GM23338 (cell line): ENCODE data around the gene BRD9. TPM values are rescaled to one million over a fixed set of nuclear protein-coding genes. Genes with fewer than 3 reads are reported as not detected.
"Not testable (repeated sequence)": the region's sequence is repeated elsewhere in the genome, so short reads cannot be mapped to it uniquely, and the experiment has no call there.

ENCODE experiments used
- ATAC-seq: fragments of 200-7000 bp; cut with Tn5 transposase; 3 replicates; pipeline ENCODE4 v1.9.1; 2020
- DNase-seq: peaks from one replicate; pipeline ENCODE4 v3.0.0-alpha.2; 2015; ENCODE audit warnings: low spot score
- H2AFZ ChIP-seq: fragments of 200-600 bp; sonication (generic); 2 replicates; pipeline ENCODE4 v1.8.0; 2016; ENCODE audit warnings: antibody characterized with exemption, mild to moderate bottlenecking, moderate library complexity
- H3F3A ChIP-seq: fragments of 200-600 bp; sonication (generic); replicated peaks from 2 replicates; pipeline ENCODE4 v1.8.0; 2017; ENCODE audit warnings: antibody characterized with exemption, mixed run types, low read depth
- H3K27ac ChIP-seq: fragments of 200-600 bp; sonication (generic); 2 replicates; pipeline ENCODE4 v1.6.1; 2016; ENCODE audit warnings: low read depth
- H3K27me3 ChIP-seq: fragments of 200-600 bp; sonication (generic); 2 replicates; pipeline ENCODE4 v1.8.0; 2016; ENCODE audit warnings: mild to moderate bottlenecking, mixed run types, moderate library complexity; ENCODE audit not compliant: insufficient read depth
- H3K36me3 ChIP-seq: fragments of 200-600 bp; sonication (generic); 2 replicates; pipeline ENCODE4 v1.8.0; 2016; ENCODE audit warnings: mild to moderate bottlenecking; ENCODE audit not compliant: insufficient read depth
- H3K4me1 ChIP-seq: fragments of 200-600 bp; sonication (generic); 2 replicates; pipeline ENCODE4 v1.8.0; 2016; ENCODE audit warnings: mild to moderate bottlenecking, moderate library complexity; ENCODE audit not compliant: insufficient read depth
- H3K4me2 ChIP-seq: fragments of 200-600 bp; sonication (generic); 2 replicates; pipeline ENCODE4 v1.7.1; 2017; ENCODE audit warnings: mixed run types
- H3K4me3 ChIP-seq: fragments of 200-600 bp; sonication (generic); 2 replicates; pipeline ENCODE4 v1.6.1; 2016; ENCODE audit warnings: mixed run types
- H3K79me2 ChIP-seq: fragments of 200-600 bp; sonication (generic); replicated peaks from 2 replicates; pipeline ENCODE4 v1.8.0; 2017; ENCODE audit warnings: mild to moderate bottlenecking; ENCODE audit not compliant: insufficient read depth
- H3K9me2 ChIP-seq: fragments of 200-600 bp; sonication (generic); 2 replicates; pipeline ENCODE4 v1.8.0; 2017; ENCODE audit not compliant: insufficient read depth
- H4K20me1 ChIP-seq: fragments of 200-600 bp; sonication (generic); replicated peaks from 2 replicates; pipeline ENCODE4 v1.8.0; 2017; ENCODE audit warnings: mild to moderate bottlenecking; ENCODE audit not compliant: insufficient read depth
- H3K27ac Mint-ChIP-seq: 2 replicates; pipeline ENCODE4 v1.8.0; 2020; ENCODE audit warnings: inconsistent platforms, mild to moderate bottlenecking, moderate library complexity, mixed read lengths
- H3K27me3 Mint-ChIP-seq: 3 replicates; pipeline ENCODE4 v1.8.0; 2022; ENCODE audit warnings: low read depth, mild to moderate bottlenecking, moderate library complexity, mixed read lengths, inconsistent platforms; ENCODE audit not compliant: insufficient read depth, poor library complexity
- H3K36me3 Mint-ChIP-seq: 3 replicates; pipeline ENCODE4 v1.8.0; 2021; ENCODE audit warnings: low read depth, mild to moderate bottlenecking, inconsistent platforms, moderate library complexity, mixed read lengths
- H3K4me1 Mint-ChIP-seq: 3 replicates; pipeline ENCODE4 v1.8.0; 2020; ENCODE audit warnings: mild to moderate bottlenecking, inconsistent platforms, mixed read lengths
- H3K4me3 Mint-ChIP-seq: 3 replicates; pipeline ENCODE4 v1.8.0; 2021; ENCODE audit warnings: moderate library complexity, mild to moderate bottlenecking, inconsistent platforms, mixed read lengths
- H3K9me3 Mint-ChIP-seq: 3 replicates; pipeline ENCODE4 v1.8.0; 2020; ENCODE audit warnings: moderate library complexity, mild to moderate bottlenecking, inconsistent platforms, mixed read lengths
- polyA plus RNA-seq: library from polyadenylated mRNA; unstranded; fragments of >200 nt; fragmentation: Nextera tagmentation; extraction: Ambion mirVana; gene quantifications from 2 replicates; pipeline ENCODE4 v1.2.1, GENCODE V29; 2016
- total RNA-seq: library from RNA; depleted of rRNA; stranded (reverse); fragments of >200 nt; shearing (Covaris generic); gene quantifications from 2 replicates; pipeline ENCODE4 v1.2.3, GENCODE V29; 2014

BRD9 gene
- total and polyA plus RNA-seq, 2 experiments from 2014 or later: 32.9 to 54.7 TPM

DNA sequence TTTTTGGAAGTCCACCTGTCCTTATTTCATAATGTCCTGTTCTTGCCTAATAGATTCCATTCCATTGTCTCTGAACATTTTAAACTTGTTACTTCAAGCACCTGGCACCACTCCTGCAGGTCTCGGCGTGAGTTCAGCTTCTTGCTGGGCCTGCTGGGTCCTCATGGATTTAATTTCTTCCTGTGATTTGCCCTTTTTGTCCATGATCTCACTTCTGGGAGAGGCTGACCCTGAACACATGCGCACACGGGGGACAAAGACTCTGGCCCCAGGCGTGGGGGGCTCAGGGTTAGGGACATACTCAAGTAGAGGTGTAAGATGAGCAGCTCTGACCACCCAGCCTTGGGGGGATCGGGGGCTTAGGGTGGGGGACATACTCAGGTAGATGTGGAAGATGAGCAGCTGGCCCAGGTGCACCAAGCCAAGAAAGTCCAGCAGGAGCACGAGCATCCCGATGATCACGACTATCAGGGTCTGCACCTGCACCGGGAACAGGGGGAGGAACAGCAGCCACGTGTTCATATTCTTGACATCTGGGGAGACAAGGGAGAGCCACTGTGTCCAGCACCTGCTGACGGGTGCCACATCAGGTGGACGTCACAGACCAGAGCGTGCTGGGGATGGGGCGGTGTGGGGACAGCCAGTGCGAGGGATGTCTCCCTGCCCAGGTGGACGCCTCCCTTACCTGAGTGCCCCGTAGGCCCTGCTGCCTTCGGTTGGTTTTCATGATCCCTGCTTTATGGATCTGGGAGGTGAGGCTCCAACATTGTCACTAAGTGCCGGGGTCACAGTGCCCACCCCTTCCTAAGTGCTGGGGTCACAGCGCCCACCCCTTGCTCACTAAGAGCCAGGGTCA, 52.3 kb downstream of the BRD9 start:
- not testable (repeated sequence) for H3K36me3 Mint-ChIP-seq, H4K20me1 ChIP-seq, H3K9me3 Mint-ChIP-seq, H3K4me2 ChIP-seq, H3K36me3 ChIP-seq, DNase-seq, H3K27ac Mint-ChIP-seq, H3K9me2 ChIP-seq, H3F3A ChIP-seq, H2AFZ ChIP-seq, H3K4me3 Mint-ChIP-seq, H3K27me3 ChIP-seq, H3K4me1 ChIP-seq, ATAC-seq, H3K4me1 Mint-ChIP-seq, H3K4me3 ChIP-seq, H3K79me2 ChIP-seq, H3K27ac ChIP-seq
- H3K27me3 Mint-ChIP-seq: peaks cover 11% of the 10 kb centered on the region

GRCh38 chr5:838431-838851, 54.2 kb downstream of the BRD9 start:
- not testable (repeated sequence) for H3K36me3 ChIP-seq, H4K20me1 ChIP-seq, H3K27me3 ChIP-seq, H3K9me2 ChIP-seq, H3K36me3 Mint-ChIP-seq, H3K4me1 ChIP-seq, H3K27me3 Mint-ChIP-seq, H3K4me2 ChIP-seq, H3K27ac Mint-ChIP-seq, H3K79me2 ChIP-seq, H3K4me3 ChIP-seq, H2AFZ ChIP-seq, H3K9me3 Mint-ChIP-seq, H3K4me1 Mint-ChIP-seq, H3F3A ChIP-seq, H3K27ac ChIP-seq, H3K4me3 Mint-ChIP-seq
- peak; percentile 41 for DNase-seq
- ATAC-seq: peak; percentile 89

DNA sequence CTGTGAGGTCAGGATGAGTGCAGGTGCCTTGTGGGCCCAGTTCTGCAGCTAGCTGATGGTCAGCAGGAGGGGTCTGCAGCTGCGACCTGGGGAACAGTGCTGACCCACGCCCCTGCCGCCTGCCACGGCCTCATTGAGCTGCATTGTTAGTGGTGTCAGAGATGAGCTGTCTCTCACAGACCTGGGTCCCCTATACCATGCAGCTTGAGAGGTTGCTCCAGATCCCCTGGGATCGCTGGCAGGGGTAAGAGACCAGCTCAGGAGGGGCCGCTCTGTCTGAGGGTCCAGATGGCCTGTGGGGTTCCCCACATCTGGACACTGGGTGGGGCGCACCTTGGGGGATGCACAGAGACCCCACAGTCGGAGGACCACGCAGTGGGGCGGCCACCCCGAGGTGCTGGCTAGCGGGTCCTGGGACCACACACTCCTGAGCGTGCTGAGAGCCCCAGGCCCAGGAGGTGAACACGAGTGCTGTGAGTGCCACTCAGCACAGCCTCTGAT, 54.9 kb downstream of the BRD9 start:
- H3F3A ChIP-seq, H3K4me2 ChIP-seq, H3K36me3 ChIP-seq, H3K79me2 ChIP-seq, H2AFZ ChIP-seq, H3K27me3 Mint-ChIP-seq, H3K4me1 ChIP-seq, H3K4me1 Mint-ChIP-seq, H3K27ac ChIP-seq, H3K27me3 ChIP-seq, H3K27ac Mint-ChIP-seq, H4K20me1 ChIP-seq, ATAC-seq, H3K9me3 Mint-ChIP-seq, DNase-seq, H3K9me2 ChIP-seq, H3K36me3 Mint-ChIP-seq, H3K4me3 ChIP-seq, H3K4me3 Mint-ChIP-seq: not testable (repeated sequence)

GRCh38 chr5:835933-836612, 56.5 kb downstream of the BRD9 start:
- not testable (repeated sequence) for H3F3A ChIP-seq, H3K79me2 ChIP-seq, H3K4me1 ChIP-seq, H3K4me3 ChIP-seq, H3K36me3 Mint-ChIP-seq, H3K27ac Mint-ChIP-seq, DNase-seq, H3K4me3 Mint-ChIP-seq, H3K4me1 Mint-ChIP-seq, H4K20me1 ChIP-seq, H3K4me2 ChIP-seq, ATAC-seq, H3K27ac ChIP-seq, H3K9me3 Mint-ChIP-seq, H3K27me3 Mint-ChIP-seq, H3K36me3 ChIP-seq, H2AFZ ChIP-seq, H3K27me3 ChIP-seq, H3K9me2 ChIP-seq

DNA sequence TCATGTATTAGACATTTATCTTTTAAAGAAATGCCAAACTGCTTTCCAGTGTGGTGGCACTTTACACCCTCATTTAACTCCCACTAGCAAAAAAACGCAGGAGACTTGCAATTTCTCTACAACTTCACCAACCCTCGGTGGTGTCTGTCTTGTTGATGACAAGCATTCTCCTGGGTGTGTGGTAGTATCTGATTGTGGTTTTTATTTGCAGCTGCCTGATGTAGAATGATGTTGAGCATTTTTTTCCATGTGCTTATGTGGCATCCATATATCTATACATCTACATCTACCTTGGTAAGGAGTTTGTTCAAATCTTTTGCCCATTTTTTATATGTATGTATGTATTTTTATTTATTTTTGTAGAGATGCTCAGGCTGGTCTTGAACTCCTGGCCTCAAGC, 58.6 kb downstream of the BRD9 start:
- not testable (repeated sequence) for H3F3A ChIP-seq, H3K27me3 ChIP-seq, H3K4me1 Mint-ChIP-seq, ATAC-seq, H3K4me1 ChIP-seq, H3K27ac ChIP-seq, H3K27ac Mint-ChIP-seq, H3K4me2 ChIP-seq, H3K9me3 Mint-ChIP-seq, H3K79me2 ChIP-seq, DNase-seq, H3K27me3 Mint-ChIP-seq, H3K4me3 Mint-ChIP-seq, H3K9me2 ChIP-seq, H3K4me3 ChIP-seq, H2AFZ ChIP-seq, H3K36me3 Mint-ChIP-seq, H3K36me3 ChIP-seq, H4K20me1 ChIP-seq

DNA sequence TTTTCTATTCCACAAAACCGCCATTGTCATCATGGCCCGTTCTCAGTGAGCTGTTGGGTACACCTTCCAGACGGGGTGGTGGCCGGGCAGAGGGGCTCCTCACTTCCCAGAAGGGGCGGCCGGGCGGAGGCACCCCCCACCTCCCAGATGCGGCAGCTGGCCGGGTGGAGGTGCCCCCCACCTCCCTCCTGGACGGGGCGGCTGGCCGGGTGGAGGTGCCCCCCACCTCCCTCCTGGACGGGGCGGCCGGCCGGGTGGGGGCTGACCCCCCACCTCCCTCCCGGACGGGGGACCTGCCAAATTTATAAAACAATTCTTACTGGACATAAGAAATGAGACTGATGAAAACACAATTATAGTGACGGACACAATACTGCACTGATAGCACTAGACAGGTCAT, 64.4 kb downstream of the BRD9 start:
- H3K9me2 ChIP-seq, H3K27ac Mint-ChIP-seq, H3K9me3 Mint-ChIP-seq, H3F3A ChIP-seq, H3K27me3 ChIP-seq, H3K4me3 ChIP-seq, H3K4me1 ChIP-seq, H4K20me1 ChIP-seq, H3K36me3 ChIP-seq, H3K4me2 ChIP-seq, H3K27me3 Mint-ChIP-seq, DNase-seq, H3K79me2 ChIP-seq, ATAC-seq, H3K4me3 Mint-ChIP-seq, H3K4me1 Mint-ChIP-seq, H2AFZ ChIP-seq, H3K27ac ChIP-seq: not testable (repeated sequence)
- H3K36me3 Mint-ChIP-seq: peaks cover 24% of the 10 kb centered on the region; the same call in 2 of the 3 replicates
